NCI-H82 treated with DMSO at 0.1 percent for 48 hours (cell line): ENCODE data around the gene PROX2.

ENCODE experiments used
- DNase-seq: peaks from one replicate; lab custom pipeline; 2025; ENCODE audit not compliant: unreplicated experiment; lab: John Stamatoyannopoulos, UW

Gene PROX2

DNA sequence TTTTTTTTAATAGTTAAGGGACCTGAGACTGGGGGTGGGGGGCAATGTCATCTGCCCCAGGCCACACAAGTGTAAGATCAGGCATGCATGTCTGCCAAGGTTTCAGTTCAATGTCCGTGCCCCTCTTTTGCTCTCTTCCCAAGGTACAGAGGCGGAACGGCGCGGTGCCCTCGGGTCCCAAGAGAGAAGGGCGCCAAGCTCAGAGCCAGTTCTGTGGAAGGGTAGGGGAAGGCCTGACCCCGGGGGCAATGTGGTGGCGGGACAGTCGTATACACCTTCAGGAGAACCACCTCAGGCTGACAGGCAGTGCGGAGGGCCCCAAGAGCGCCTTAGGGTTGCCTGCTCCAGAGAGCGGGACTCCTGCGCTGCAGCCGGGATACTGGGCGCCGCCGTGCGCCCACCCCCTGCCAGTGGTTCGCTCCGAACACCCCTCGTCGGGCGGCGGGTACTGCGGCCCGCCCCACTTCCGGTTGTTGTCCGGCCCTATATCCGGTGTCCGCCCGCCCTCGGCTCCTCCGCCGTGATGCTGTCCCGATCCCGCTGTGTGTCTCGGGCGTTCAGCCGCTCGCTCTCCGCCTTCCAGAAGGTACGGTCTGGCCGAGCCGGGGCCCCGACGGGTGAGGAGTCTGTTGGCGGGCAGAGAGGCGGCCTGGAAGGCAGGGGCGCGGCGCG, 5.6 kb upstream of the PROX2 start, which contains the start of gene DLST:
Gene DLST, plus strand, starts transcription at position 486 of the 672 bp plus-strand sequence. Its CDS starts 38 bp downstream, at position 524.
- peak; percentile 40 for DNase-seq

DNA sequence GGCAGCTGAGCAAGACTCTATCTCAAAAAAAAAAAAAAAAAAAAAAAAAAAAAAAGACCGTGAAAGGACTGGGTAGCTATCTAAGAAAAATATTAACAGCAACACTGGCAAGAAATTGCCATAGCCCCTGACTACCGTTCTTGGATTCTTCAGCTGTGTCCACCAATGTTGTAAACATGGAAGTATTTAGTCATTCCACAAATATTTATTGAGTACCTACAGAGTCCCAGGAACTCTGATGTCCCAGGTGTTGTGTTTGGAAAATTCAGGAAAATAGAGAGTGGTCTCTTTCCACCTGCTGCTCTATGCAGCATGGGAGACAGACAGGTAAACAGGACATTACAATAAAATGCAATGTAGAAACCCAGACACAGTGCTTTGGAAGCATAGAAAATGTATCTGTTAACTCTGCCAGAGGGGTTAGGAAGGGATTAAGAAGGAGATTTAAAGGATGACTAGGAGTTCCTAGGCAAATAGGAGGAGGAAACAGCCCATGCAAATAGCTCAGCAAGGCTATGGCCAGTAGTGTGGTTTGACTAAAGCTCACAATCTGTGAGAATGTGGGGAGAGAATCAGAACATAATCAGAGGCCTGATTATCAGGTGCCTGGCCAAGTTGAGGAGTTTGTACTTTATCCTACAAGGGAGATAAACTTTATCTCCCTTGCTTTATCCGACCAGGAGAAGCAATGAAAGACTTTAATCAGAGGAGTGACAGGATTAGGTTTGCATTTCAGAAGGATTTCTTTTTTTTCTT, 3.7 kb upstream of the PROX2 start:
- peak; percentile 32 for DNase-seq

DNA sequence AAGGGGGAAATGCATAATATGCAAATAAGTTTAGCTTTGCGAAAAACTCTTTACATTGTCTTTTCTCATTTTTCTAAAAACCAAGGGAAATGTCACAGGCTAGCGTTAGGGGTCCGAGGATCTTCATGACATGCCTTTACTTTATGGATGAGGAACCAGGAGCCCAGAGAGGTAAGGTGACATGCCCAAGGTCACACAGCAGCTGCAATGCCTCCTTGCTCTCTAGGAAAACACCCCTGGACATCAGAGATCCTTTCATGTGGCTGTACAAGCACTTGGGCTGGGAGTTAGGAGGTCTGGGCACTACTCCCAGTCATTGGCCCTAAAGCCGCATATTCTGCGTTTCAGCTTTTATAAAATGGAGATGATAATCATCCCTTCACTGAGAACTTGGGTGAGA, 741 bp downstream of the PROX2 start:
- DNase-seq: no peak

DNA sequence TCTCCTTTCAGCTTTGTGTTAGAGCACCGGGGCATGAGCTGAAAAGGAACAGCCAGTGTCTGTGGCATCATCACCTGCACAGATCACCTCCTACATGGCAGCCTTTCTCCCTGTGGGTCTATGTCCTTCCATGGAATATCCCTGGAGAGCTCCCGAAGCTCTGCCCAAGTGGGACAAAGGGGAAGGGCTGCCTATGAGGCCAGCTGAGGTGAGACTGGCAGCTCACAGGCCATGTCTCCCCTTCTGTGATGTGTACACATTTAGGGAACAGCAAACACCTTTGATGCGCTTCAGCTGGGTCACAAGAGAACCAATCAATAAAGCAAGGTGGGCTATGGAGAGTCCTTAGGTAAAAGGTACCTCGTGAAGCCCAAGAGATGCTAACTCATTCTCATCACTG, 4.1 kb downstream of the PROX2 start:
- DNase-seq: no peak

DNA sequence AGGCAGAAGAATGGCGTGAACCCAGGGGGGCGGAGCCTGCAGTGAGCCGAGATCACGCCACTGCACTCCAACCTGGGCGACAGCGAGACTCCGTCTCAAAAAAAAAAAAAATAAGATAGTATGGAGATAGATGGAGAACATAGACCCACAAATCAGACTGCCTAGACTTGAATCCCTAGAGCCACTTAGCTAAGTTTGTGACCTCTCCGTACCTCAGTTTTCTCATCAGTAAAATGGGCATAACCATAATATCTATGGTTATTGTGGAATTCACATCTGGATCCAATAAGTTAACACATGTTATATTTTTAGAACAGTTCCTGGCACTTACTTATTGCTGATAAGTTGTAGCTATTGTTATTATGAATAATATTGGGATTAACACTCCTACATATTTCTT, 7.2 kb downstream of the PROX2 start:
- DNase-seq: no peak

- no peak for DNase-seq
Observed at GRCh38 chr14:74867673-74868072, 8.3 kb downstream of the PROX2 start.

- no peak for DNase-seq
Observed at GRCh38 chr14:74866708-74867389, 9.1 kb downstream of the PROX2 start.

DNA sequence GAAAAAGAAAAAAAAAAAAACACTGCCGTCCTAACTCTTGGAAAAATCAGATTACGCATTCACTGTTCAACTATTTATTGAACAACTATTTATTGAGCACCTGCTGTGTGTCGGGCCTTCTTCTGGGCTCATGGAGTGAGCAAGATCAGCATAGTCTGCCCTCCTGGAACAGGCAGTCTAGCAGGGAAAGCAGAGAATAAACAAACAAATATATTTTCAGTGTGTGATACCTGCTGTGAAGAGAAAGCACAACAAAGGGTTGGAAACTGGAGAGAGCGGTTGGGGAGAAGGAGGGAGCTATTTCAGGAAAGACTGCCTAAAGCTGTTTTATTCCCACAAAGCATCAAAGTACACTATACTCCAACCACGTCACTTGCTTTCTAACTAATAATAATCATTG, 10.8 kb downstream of the PROX2 start:
- DNase-seq: no peak

- DNase-seq: no peak
Observed at GRCh38 chr14:74864198-74864597, 11.7 kb downstream of the PROX2 start.

- DNase-seq: no peak
Observed at GRCh38 chr14:74863274-74863673, 12.7 kb downstream of the PROX2 start.

DNA sequence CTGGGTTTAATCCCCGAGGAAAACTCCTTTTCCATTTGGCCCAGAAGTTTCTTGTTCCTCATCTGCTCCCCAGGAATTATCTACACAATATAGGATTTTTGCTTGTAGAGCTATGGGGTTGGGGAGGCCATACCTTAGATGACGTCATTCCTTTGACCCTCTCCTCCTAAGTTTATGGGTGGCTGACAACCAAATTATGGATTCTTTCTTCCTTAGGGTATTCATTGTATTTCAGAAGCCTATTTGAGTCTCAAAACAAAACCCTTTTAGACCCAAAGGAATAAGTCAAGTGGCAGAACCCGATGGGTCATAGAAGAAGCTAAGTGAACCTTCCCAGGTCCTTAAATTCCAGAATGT, 14.2 kb downstream of the PROX2 start:
- no peak for DNase-seq

GRCh38 chr14:74860899-74861733, 14.8 kb downstream of the PROX2 start:
- DNase-seq: peak; percentile 53

DNA sequence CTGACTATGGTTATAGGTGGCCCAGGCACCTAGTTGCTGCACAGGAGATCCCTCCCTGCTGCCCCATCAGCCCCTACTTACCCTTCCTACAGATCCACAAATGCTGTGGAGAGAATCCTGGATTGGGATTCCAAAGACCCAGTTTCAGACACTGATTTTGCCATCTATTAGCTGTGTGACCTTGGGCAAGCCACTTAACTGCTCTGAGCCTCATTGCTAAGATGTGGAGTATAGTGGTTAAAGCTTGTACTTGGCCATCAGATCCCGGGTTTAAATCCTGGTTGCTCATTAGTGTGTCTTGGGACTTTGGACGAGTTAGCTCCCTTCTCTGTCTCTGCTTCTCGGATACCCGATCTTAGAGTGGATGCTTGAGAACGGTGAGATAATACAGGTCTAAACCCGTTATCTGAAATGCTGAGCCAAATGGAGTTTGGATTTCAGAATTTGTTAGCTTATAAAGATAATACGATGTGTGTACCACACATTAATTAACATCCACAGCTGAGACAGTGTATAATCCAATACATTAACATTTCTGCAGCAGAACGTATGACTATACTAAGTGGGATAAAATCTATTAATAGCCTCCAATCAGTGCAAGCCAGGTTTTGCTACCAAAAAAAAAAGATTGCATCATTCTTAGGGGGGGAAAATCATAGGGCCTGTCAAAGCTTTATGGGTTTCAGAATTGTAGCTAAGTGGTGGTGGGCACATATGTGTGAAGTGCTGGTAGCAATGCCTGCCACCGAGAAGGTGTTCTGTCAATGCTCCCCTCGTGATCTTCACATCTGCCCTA, 16.0 kb downstream of the PROX2 start:
- DNase-seq: no peak

GRCh38 chr14:74858022-74858421, 17.9 kb downstream of the PROX2 start:
- DNase-seq: no peak

DNA sequence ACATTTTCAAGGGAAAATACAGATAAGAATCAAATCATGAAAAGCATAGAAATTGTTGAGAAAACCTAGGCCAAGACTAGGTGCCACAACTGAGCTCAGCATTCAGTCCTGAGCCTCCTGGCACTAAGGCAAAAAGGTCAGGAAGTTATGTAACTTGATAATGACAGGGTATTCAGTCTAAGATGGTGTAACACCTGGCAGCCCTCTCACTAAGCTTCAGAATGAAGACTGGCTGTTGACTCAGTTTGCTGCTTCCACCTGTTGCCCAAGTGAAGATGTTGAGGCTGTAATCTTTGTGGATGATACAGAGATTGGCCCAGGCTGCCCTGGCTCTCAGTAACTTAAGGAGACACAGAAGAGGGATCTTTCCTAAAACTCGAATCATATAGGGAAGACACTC, 19.6 kb downstream of the PROX2 start:
- DNase-seq: no peak

GRCh38 chr14:74855945-74856344, 20.0 kb downstream of the PROX2 start:
- no peak for DNase-seq

GRCh38 chr14:74855021-74855420, 20.9 kb downstream of the PROX2 start:
- DNase-seq: no peak

- DNase-seq: no peak
Observed at GRCh38 chr14:74853581-74853980, 22.4 kb downstream of the PROX2 start.

DNA sequence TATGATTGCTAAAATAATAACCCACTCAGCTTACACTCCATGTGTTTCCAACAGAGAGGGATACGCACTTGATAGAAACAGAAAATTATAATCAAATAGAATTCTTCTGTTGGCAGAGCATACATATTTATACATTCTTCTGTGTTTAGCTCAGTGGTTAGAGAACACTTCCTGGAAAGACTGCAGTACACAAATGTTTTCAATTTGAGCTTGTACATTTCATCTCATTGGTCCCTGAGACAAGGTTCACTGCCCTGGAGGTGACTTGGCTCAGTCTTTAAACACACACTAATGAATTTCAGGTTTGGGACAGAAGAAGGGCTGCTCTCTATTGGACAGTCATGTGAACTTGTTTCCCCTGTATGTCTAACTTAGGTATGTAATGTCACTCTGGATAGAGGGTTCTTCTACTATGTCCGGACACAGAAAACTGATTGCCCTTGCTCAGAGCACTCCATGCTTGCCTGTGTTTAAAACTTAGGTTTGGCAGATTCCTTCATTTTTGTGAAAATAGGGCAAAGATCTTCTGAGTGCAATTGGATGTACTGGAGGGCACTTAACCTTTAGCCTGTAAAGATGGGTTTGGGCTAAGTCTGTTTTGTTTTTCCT, 22.9 kb downstream of the PROX2 start:
- DNase-seq: no peak

DNA sequence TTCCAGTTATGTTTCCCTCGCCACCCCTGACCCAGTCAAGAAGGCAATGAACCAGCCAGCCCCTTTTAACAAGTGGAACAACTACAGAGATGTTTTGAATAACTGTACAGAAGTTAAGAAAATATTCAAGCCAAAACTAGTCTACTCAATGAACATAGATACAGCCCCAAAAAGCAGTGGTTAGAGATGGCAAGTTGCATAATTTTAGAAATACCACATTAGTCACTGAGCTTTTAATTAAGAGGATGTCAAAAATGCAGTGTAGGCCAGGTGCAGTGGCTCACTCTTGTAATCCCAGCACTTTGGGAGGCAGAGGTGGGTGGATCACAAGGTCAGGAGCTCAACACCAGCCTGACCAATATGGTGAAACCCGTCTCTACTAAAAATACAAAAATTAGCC, 27.2 kb downstream of the PROX2 start:
- no peak for DNase-seq
